ENCODE results near the gene FAHD2A.
"Not testable (repeated sequence)": the region's sequence is repeated elsewhere in the genome, so short reads cannot be mapped to it uniquely, and the experiment has no call there.

FAHD2A gene, protein sequence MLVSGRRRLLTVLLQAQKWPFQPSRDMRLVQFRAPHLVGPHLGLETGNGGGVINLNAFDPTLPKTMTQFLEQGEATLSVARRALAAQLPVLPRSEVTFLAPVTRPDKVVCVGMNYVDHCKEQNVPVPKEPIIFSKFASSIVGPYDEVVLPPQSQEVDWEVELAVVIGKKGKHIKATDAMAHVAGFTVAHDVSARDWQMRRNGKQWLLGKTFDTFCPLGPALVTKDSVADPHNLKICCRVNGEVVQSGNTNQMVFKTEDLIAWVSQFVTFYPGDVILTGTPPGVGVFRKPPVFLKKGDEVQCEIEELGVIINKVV

GRCh38 chr2:95402370-95403203 lies at the start of gene FAHD2A:
Gene FAHD2A (plus strand): TSS chr2:95402708. CDS start chr2:95405559, 2,851 bp downstream.
- peak; percentile 97 for ATAC-seq
- peak within 1 kb of the TSS; percentile 98 for H3K27ac Mint-ChIP-seq

DNA sequence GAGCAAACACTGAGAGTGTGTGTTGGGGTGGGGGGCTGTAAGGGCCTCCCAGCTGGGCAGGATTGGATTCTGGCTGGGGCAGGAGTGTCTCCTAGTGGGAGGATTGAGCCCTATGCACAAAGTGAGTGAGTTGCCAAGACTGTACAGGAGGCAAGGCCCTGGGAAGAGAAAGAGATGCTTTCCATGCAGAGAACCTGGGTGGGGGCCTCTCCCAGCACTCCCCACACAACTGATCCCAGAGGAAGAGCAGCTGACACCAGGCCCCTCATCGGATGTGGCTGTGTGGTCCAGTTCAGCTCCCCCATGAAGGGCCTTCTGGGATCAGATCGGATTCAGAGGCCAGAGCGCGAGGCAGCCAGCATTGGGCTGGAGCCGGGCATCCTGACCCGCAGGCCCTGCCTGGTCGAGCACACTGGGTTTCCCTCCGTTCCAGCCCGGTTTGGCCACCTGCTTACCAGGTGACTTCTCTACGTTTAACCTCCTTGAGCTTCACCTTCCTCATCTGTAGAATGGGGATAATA lies 49.4 kb upstream of the FAHD2A start:
- H3K27ac Mint-ChIP-seq = no peak overlapping the region
- H3K9me3 Mint-ChIP-seq = no peaks in the 10 kb centered on the region
- no peak for DNase-seq (ENCODE audit: low spot score in 2 of 2)
- no peak overlapping the region for H3K4me3 Mint-ChIP-seq
- ATAC-seq = no peak
- H3K36me3 Mint-ChIP-seq = no peaks in the 10 kb centered on the region
- no peaks in the 10 kb centered on the region for H3K4me1 Mint-ChIP-seq

More at GRCh38 chr2:95402370-95403203, at the start of gene FAHD2A:
- H3K4me1 Mint-ChIP-seq = peaks cover 27% of the 10 kb centered on the region
- H3K36me3 Mint-ChIP-seq = peaks cover 16% of the 10 kb centered on the region
- peak within 1 kb of the TSS; percentile 99 for H3K4me3 Mint-ChIP-seq
- no peaks in the 10 kb centered on the region for H3K9me3 Mint-ChIP-seq
- peak; percentile 93 to 96 for DNase-seq (ENCODE audit: low spot score in 2 of 2)

GRCh38 chr2:95353613-95354468 lies 48.7 kb upstream of the FAHD2A start:
- no peak overlapping the region for H3K4me3 Mint-ChIP-seq
- H3K9me3 Mint-ChIP-seq = no peaks in the 10 kb centered on the region
- ATAC-seq (no peak), DNase-seq (ENCODE audit: low spot score in 2 of 2) (no peak)
- no peak overlapping the region for H3K27ac Mint-ChIP-seq
- H3K36me3 Mint-ChIP-seq = no peaks in the 10 kb centered on the region
- no peaks in the 10 kb centered on the region for H3K4me1 Mint-ChIP-seq

DNA sequence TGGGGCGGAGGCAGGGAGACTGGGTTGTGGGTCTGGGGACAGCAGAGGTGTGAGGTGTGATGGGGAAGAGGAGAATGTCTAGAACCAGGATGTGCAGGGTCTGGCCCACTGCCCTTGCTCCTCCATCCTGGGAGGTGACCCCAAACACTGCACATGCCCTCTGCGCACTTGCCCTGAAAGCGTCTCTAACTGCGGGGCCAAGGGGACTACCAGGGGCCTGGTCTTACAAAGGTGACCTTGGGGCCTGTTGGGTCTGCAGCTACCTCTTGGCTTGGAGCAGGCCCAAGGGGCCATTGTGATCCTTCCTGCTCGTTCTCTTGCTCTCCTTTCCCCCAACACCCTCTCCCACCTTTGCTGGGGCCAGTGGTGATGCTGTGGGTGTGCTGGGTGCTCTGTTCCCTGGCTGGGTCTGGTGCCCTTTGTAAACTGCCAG lies 48.0 kb upstream of the FAHD2A start:
- H3K27ac Mint-ChIP-seq = no peak overlapping the region
- DNase-seq (ENCODE audit: low spot score in 2 of 2) = no peak
- ATAC-seq = no peak
- H3K36me3 Mint-ChIP-seq = no peaks in the 10 kb centered on the region
- no peaks in the 10 kb centered on the region for H3K4me1 Mint-ChIP-seq
- no peaks in the 10 kb centered on the region for H3K9me3 Mint-ChIP-seq
- no peak overlapping the region for H3K4me3 Mint-ChIP-seq

GRCh38 chr2:95354925-95355324 lies 47.6 kb upstream of the FAHD2A start:
- Mint-ChIP-seq H3K4me3 (no peak overlapping the region), H3K4me1 (no peaks in the 10 kb centered on the region), H3K9me3 (no peaks in the 10 kb centered on the region), H3K27ac (no peak overlapping the region), H3K36me3 (no peaks in the 10 kb centered on the region)
- DNase-seq (ENCODE audit: low spot score in 2 of 2) (no peak), ATAC-seq (no peak)

DNA sequence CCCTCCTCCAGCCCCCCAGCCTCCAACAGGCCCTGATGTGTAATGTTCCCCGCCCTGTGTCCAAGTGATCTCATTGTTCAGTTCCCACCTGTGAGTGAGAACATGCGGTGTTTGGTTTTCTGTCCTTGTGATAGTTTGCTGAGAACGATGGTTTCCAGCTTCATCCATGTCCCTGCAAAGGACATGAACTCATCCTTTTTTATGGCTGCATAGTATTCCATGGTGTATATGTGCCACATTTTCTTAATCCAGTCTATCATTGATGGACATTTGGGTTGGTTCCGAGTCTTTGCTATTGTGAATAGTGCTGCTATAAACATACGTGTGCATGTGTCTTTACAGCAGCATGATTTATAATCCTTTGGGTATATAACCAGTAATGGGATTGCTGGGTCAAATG lies 47.0 kb upstream of the FAHD2A start:
- not testable (repeated sequence) for H3K4me3 Mint-ChIP-seq; H3K36me3 Mint-ChIP-seq; H3K4me1 Mint-ChIP-seq; DNase-seq (ENCODE audit: low spot score in 2 of 2); ATAC-seq; H3K9me3 Mint-ChIP-seq; H3K27ac Mint-ChIP-seq

DNA sequence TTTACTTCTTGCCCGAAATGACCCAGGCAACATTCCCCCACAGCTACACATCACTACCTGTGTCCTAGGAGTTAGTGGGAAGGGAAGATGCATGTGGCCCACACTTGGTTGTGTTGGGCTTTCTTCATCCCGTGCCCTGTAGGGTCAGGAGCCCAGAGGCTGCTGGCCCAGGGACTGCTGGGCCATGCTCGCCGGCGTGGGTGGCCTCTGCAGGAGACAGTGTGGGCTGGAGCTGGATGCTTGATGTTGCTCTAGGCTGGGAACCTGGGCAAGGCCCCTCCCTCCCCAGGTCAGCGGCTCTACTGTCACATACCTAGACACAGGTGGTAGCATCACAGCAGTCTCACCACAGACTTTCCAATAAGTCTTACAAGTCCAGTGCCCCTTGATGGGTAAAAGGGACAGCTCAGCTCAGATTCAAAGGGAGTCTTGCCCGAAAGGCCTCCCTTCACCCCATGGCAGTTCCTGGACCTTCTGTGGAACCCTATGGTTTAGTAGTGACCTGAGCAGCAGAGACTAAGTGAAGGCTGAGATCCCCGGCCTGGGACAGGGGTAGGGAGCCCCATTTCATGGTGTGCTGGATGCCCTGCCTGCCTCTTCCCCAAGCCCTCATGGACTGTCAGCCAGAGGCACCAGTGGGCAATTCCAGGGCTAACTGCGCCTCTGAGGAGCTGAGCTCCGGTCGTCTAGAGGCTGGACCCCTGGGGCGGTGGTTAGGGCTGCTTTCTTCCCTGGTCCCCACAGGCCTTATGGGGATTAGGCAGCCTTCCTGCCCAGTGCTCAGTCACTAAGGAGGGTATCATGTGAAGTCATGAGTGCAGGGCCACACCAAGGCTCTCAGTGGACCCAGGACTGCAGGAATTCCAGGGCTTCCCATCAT lies 45.4 kb upstream of the FAHD2A start:
- Mint-ChIP-seq H3K27ac (no peak overlapping the region), H3K36me3 (no peaks in the 10 kb centered on the region), H3K9me3 (no peaks in the 10 kb centered on the region), H3K4me3 (no peak overlapping the region), H3K4me1 (no peaks in the 10 kb centered on the region)
- DNase-seq (ENCODE audit: low spot score in 2 of 2) (no peak), ATAC-seq (no peak)

DNA sequence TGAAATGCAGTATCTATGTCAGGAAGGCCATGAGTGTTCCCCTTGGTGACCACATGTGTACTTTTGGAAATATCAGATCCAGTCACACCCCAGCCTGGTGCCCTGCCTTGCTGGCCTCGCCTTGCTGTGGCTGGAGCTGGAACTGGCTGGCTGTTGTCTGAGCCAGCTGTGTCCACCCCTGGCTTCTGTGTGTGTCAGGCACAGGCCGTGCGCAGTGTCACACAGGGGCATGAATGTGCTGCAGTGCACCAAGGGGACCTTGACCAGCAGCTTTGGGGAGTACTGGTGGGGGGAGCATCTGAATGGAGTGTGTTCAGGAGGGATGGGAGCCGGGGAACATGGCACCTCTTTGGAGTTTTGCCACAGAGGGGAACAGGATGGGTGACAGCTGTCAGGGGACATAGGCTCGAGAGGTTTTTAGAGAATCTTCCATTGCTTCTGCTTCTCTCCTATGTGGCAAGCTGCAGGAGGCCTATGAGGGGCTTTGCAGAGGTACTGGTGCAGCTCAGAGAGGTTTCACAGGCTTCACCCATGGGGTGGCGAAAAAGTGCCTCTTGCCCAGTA lies 44.7 kb upstream of the FAHD2A start:
- ATAC-seq (no peak), DNase-seq (ENCODE audit: low spot score in 2 of 2) (no peak)
- Mint-ChIP-seq H3K4me1 (no peaks in the 10 kb centered on the region), H3K9me3 (no peaks in the 10 kb centered on the region), H3K36me3 (no peaks in the 10 kb centered on the region), H3K27ac (no peak overlapping the region), H3K4me3 (no peak overlapping the region)

GRCh38 chr2:95359031-95359430 lies 43.5 kb upstream of the FAHD2A start:
- no peak overlapping the region for H3K27ac Mint-ChIP-seq
- no peaks in the 10 kb centered on the region for H3K9me3 Mint-ChIP-seq
- no peaks in the 10 kb centered on the region for H3K4me1 Mint-ChIP-seq

GRCh38 chr2:95359501-95359930 lies 43.0 kb upstream of the FAHD2A start:
- ATAC-seq (no peak), DNase-seq (ENCODE audit: low spot score in 2 of 2) (no peak)
- Mint-ChIP-seq H3K4me1 (no peaks in the 10 kb centered on the region), H3K4me3 (no peak overlapping the region), H3K9me3 (no peaks in the 10 kb centered on the region), H3K27ac (no peak overlapping the region), H3K36me3 (no peaks in the 10 kb centered on the region)

More at GRCh38 chr2:95359031-95359430, 43.5 kb upstream of the FAHD2A start:
- no peak for DNase-seq (ENCODE audit: low spot score in 2 of 2)
- Mint-ChIP-seq H3K4me3 (no peak overlapping the region), H3K36me3 (no peaks in the 10 kb centered on the region)
- no peak for ATAC-seq

- H3K9me3 Mint-ChIP-seq = no peaks in the 10 kb centered on the region
- no peak overlapping the region for H3K4me3 Mint-ChIP-seq
- no peak for DNase-seq (ENCODE audit: low spot score in 2 of 2)
- H3K27ac Mint-ChIP-seq = no peak overlapping the region
- no peaks in the 10 kb centered on the region for H3K36me3 Mint-ChIP-seq
- no peaks in the 10 kb centered on the region for H3K4me1 Mint-ChIP-seq
- ATAC-seq = no peak
Measured at GRCh38 chr2:95361216-95361980, 41.1 kb upstream of the FAHD2A start.

DNA sequence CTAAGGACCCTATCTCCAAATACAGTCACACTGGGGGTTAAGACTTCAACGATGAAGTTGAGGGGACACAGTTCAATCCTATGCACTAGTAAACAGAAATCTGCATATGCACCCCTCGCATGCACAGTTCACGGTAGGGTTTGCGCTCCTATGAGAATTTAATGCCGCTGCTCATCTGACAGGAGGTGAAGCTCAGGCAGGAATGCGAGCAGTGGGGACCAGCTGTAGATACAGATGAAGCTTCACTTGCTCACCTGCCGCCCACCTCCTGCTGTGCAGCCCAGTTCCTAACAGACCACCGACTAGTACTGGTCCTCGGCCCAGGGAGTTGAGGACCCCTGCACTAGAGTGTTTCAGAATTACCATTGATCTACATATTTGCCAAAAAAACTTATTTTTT lies 40.0 kb upstream of the FAHD2A start:
- no peak overlapping the region for H3K27ac Mint-ChIP-seq
- no peak for ATAC-seq
- DNase-seq (ENCODE audit: low spot score in 2 of 2) = no peak
- no peaks in the 10 kb centered on the region for H3K4me1 Mint-ChIP-seq
- no peaks in the 10 kb centered on the region for H3K36me3 Mint-ChIP-seq
- H3K4me3 Mint-ChIP-seq = no peak overlapping the region
- no peaks in the 10 kb centered on the region for H3K9me3 Mint-ChIP-seq

- H3K4me1 Mint-ChIP-seq = no peaks in the 10 kb centered on the region
- no peak for DNase-seq (ENCODE audit: low spot score in 2 of 2)
- ATAC-seq = no peak
- peaks cover 3% of the 10 kb centered on the region for H3K9me3 Mint-ChIP-seq
- no peak overlapping the region for H3K27ac Mint-ChIP-seq
- H3K4me3 Mint-ChIP-seq = no peak overlapping the region
- no peaks in the 10 kb centered on the region for H3K36me3 Mint-ChIP-seq
Measured at GRCh38 chr2:95366514-95366913, 36.0 kb upstream of the FAHD2A start.

Data from stimulated activated effector memory CD8-positive, alpha-beta T cell treated with anti-CD3 and anti-CD28 coated beads, Interleukin-12 subunit alpha, Interleukin-12 subunit beta, amount 100 ng/mL, for 72 hours (primary cell).